ENCODE measurements around the gene ASS1. TPM values are rescaled to one million over a fixed set of nuclear protein-coding genes. Genes with fewer than 3 reads are reported as not detected.

ASS1 gene
- total RNA-seq, 1 experiment from 2014 or later = 299 TPM

DNA sequence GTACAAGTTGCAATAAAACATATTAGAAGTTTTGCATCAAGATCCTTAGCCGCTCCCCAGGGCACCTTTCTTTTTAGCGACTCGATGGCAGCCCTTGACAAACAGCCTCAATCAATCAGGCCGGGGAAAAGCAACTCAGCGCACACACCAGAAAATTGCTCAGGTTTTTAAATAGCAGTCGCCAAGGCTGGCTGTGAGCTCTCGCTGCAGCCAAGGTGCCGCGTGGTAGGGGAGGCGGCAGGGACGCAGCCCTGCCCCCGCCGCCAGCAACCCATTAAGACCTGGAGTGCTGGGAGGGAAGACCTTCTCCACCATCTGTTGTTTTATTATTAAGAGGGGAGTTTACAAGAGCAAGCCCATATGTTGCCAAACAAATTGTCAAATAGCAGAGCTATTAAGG is 22.6 kb downstream of the ASS1 start:
- BruUV-seq (replicated peaks) = no TSS peak
- Mint-ChIP-seq H3K27ac (ENCODE audit: low read depth, unreplicated experiment) (no peak overlapping the region), H3K9me3 (ENCODE audit: unreplicated experiment) (no peaks in the 10 kb centered on the region), H3K36me3 (ENCODE audit: insufficient read depth, unreplicated experiment) (peaks cover 54% of the 10 kb centered on the region), H3K27me3 (ENCODE audit: insufficient read depth, unreplicated experiment) (no peaks in the 10 kb centered on the region), H3K4me3 (ENCODE audit: unreplicated experiment) (no peak overlapping the region), H3K4me1 (ENCODE audit: insufficient read depth, unreplicated experiment) (no peaks in the 10 kb centered on the region)
- intact Hi-C loops (cut with micrococcal nuclease) = no loop called here
- CTCF ChIA-PET = interaction anchor here (0.5 to 10.9 kb wide), 3 partner anchors 22 to 233 kb away, joined by 3 to 80 read pairs (median 3); no protein-coding TSS in a partner anchor
- TF ChIP-seq, protein P1, sequence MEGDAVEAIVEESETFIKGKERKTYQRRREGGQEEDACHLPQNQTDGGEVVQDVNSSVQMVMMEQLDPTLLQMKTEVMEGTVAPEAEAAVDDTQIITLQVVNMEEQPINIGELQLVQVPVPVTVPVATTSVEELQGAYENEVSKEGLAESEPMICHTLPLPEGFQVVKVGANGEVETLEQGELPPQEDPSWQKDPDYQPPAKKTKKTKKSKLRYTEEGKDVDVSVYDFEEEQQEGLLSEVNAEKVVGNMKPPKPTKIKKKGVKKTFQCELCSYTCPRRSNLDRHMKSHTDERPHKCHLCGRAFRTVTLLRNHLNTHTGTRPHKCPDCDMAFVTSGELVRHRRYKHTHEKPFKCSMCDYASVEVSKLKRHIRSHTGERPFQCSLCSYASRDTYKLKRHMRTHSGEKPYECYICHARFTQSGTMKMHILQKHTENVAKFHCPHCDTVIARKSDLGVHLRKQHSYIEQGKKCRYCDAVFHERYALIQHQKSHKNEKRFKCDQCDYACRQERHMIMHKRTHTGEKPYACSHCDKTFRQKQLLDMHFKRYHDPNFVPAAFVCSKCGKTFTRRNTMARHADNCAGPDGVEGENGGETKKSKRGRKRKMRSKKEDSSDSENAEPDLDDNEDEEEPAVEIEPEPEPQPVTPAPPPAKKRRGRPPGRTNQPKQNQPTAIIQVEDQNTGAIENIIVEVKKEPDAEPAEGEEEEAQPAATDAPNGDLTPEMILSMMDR (IDR thresholded peaks at IDR 0.05; ENCODE audit: unreplicated experiment) = no peak
- DNase-seq (ENCODE audit: unreplicated experiment) = no peak
- POLR2A ChIA-PET = interaction anchor here (1.1 to 1.9 kb wide), 2 partner anchors 21 to 222 kb away, joined by 3 to 4 read pairs; no protein-coding TSS in a partner anchor

DNA sequence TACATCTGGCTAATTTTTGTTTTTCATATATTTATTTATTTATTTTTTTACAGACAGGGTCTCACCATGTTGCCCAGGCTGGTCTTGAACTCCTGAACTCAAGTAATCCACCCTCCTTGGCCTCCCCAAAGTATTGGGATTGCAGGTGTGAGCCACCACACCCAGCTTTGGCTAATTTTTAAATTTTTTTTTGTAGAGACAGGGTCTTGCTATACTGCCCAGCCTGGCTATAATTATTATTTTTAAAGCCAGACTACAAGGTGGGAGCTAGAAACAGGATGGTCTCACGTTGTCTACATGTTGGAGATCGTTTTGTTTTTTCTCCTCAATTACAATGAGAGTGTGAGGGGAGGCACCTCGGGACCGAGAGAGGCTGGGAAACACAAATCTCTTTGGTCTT is 23.8 kb downstream of the ASS1 start:
- intact Hi-C loops (cut with micrococcal nuclease) = no loop called here
- POLR2A ChIA-PET = interaction anchor here (1.1 kb wide), 1 partner anchor 23 kb away, joined by 3 read pairs; no protein-coding TSS in a partner anchor
- H3K27ac Mint-ChIP-seq (ENCODE audit: low read depth, unreplicated experiment) = no peak overlapping the region
- H3K9me3 Mint-ChIP-seq (ENCODE audit: unreplicated experiment) = no peaks in the 10 kb centered on the region
- H3K36me3 Mint-ChIP-seq (ENCODE audit: insufficient read depth, unreplicated experiment) = peaks cover 60% of the 10 kb centered on the region
- DNase-seq (ENCODE audit: unreplicated experiment) = no peak
- CTCF ChIA-PET = interaction anchor here (0.5 to 10.9 kb wide), 6 partner anchors 73 to 294 kb away, joined by 3 to 80 read pairs (median 4); partner anchors contain the start of gene FUBP3
- BruUV-seq (replicated peaks) = no TSS peak
- TF ChIP-seq, protein P1 (IDR thresholded peaks at IDR 0.05; ENCODE audit: unreplicated experiment) = no peak
- no peaks in the 10 kb centered on the region for H3K27me3 Mint-ChIP-seq (ENCODE audit: insufficient read depth, unreplicated experiment)
- no peaks in the 10 kb centered on the region for H3K4me1 Mint-ChIP-seq (ENCODE audit: insufficient read depth, unreplicated experiment)
- no peak overlapping the region for H3K4me3 Mint-ChIP-seq (ENCODE audit: unreplicated experiment)

DNA sequence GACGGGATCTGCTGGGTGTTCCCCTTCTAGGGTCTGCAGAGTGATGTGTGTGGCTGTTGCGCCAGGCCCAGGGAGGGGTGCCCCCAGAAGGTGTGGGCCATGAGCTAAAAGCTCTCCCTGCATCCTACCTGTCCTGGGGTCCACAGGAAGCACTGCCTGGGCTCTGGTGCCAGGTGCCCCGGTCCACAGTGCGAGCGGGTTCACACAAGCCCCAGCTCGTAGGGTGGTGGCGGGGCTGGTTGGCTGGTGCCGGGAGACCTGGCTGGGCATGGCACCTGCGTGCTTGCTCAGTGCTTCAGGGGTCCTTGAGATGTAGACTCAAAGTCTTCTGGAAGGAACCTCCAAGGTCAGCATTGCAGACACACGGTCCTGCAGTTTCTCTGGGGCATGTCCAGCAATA is 25.5 kb downstream of the ASS1 start:
- ChIA-PET CTCF (interaction anchor here (0.9 to 1.1 kb wide), 2 partner anchors 9 to 11 kb away, joined by 4 to 5 read pairs; no protein-coding TSS in a partner anchor), POLR2A (no interaction called here)
- DNase-seq (ENCODE audit: unreplicated experiment) = no peak
- H3K36me3 Mint-ChIP-seq (ENCODE audit: insufficient read depth, unreplicated experiment) = peaks cover 59% of the 10 kb centered on the region
- TF ChIP-seq, protein P1 (IDR thresholded peaks at IDR 0.05; ENCODE audit: unreplicated experiment) = no peak
- H3K27ac Mint-ChIP-seq (ENCODE audit: low read depth, unreplicated experiment) = no peak overlapping the region
- no peaks in the 10 kb centered on the region for H3K4me1 Mint-ChIP-seq (ENCODE audit: insufficient read depth, unreplicated experiment)
- no peak overlapping the region for H3K4me3 Mint-ChIP-seq (ENCODE audit: unreplicated experiment)
- no peaks in the 10 kb centered on the region for H3K27me3 Mint-ChIP-seq (ENCODE audit: insufficient read depth, unreplicated experiment)
- no peaks in the 10 kb centered on the region for H3K9me3 Mint-ChIP-seq (ENCODE audit: unreplicated experiment)
- no TSS peak for BruUV-seq (replicated peaks)
- intact Hi-C loops (cut with micrococcal nuclease) = no loop called here

- Mint-ChIP-seq H3K4me1 (ENCODE audit: insufficient read depth, unreplicated experiment) (no peaks in the 10 kb centered on the region), H3K36me3 (ENCODE audit: insufficient read depth, unreplicated experiment) (peaks cover 63% of the 10 kb centered on the region), H3K4me3 (ENCODE audit: unreplicated experiment) (no peak overlapping the region), H3K9me3 (ENCODE audit: unreplicated experiment) (no peaks in the 10 kb centered on the region), H3K27ac (ENCODE audit: low read depth, unreplicated experiment) (no peak overlapping the region), H3K27me3 (ENCODE audit: insufficient read depth, unreplicated experiment) (no peaks in the 10 kb centered on the region)
- BruUV-seq (replicated peaks) = no TSS peak
- POLR2A ChIA-PET = no interaction called here
- CTCF ChIA-PET = interaction anchor here (1.4 kb wide), 1 partner anchor 11 kb away, joined by 4 read pairs; no protein-coding TSS in a partner anchor
- TF ChIP-seq, protein P1 (IDR thresholded peaks at IDR 0.05; ENCODE audit: unreplicated experiment) = no peak
- DNase-seq (ENCODE audit: unreplicated experiment) = no peak
- intact Hi-C loops (cut with micrococcal nuclease) = no loop called here
Observed at GRCh38 chr9:130470950-130471349, 26.2 kb downstream of the ASS1 start.

Data from MCF 10A (cell line).